Lower leg skin (tissue), 3 donors: ENCODE data around the gene C20orf204.

Experiments used
- CTCF ChIP-seq, 3 donors: fragments of 450-650 bp; IDR thresholded peaks; one replicate each; pipeline ENCODE4 v1.5.1; 2016; ENCODE audit warnings: antibody characterized with exemption in 3 of 3, mild to moderate bottlenecking in 3 of 3, moderate library complexity in 2 of 3
- POLR2A ChIP-seq, 2 donors: fragments of 450-650 bp; IDR thresholded peaks; one replicate each; pipeline ENCODE4 v1.6.1; 2016 to 2017; ENCODE audit warnings: antibody characterized with exemption in 2 of 2, mild to moderate bottlenecking in 1 of 2, moderate library complexity in 1 of 2

GRCh38 chr20:64006490-64006889 is 29.5 kb upstream of the C20orf204 start:
- no peak for TF ChIP-seq CTCF (IDR thresholded peaks at IDR 0.05)
- TF ChIP-seq POLR2A (IDR thresholded peaks at IDR 0.05), result no peak
